PC-9 (cell line): ENCODE measurements around the gene MMP21. TPM values are rescaled to one million over a fixed set of nuclear protein-coding genes. Genes with fewer than 3 reads are reported as not detected.

ENCODE experiments used
- Bru-seq: library from RNA; stranded (reverse); fragments of 400-500 nt; gene quantifications from one replicate; lab custom pipeline; 2021; lab: Mats Ljungman, UMichigan
- BruChase-seq, 2 experiments: library from RNA; stranded (reverse); fragments of 400-500 nt; gene quantifications; one replicate each; lab custom pipeline; 2021; lab: Mats Ljungman, UMichigan
- BruUV-seq: library from RNA; stranded (reverse); fragments of 400-500 nt; replicated peaks from 2 replicates; lab custom pipeline; 2021; lab: Mats Ljungman, UMichigan
- CTCF ChIA-PET: fragments of 300-600 bp; sonication (Branson Sonifier 250); formaldehyde crosslinking; loops from one replicate; lab custom pipeline; 2022; ENCODE audit warnings: antibody characterized with exemption; lab: Charles Lee
- POLR2A ChIA-PET: fragments of 300-600 bp; sonication (Branson Sonifier 250); formaldehyde crosslinking; loops from one replicate; lab custom pipeline; 2022; ENCODE audit warnings: antibody characterized with exemption; ENCODE audit not compliant: unreplicated experiment; lab: Charles Lee
- DNase-seq, 2 experiments: peaks; one replicate each; pipeline versions ENCODE4 v3.0.0 to v3.0.0-alpha.2; 2015 to 2022; ENCODE audit warnings: mixed read lengths in 1 of 2
- H2AFZ ChIP-seq: fragments of 200-600 bp; sonication (generic); 2 replicates; pipeline ENCODE4 v1.8.1; 2017; ENCODE audit warnings: antibody characterized with exemption
- H3F3A ChIP-seq: fragments of 200-600 bp; sonication (generic); 2 replicates; pipeline ENCODE4 v1.8.1; 2017; ENCODE audit warnings: antibody characterized with exemption, mild to moderate bottlenecking, low read depth; ENCODE audit not compliant: insufficient read depth
- H3K27ac ChIP-seq: fragments of 200-600 bp; sonication (generic); 2 replicates; pipeline ENCODE4 v1.6.1; 2016; ENCODE audit warnings: mixed run types
- H3K27me3 ChIP-seq: fragments of 200-600 bp; sonication (generic); 2 replicates; pipeline ENCODE4 v1.6.1; 2016; ENCODE audit warnings: low read depth, mixed run types; ENCODE audit not compliant: insufficient read depth
- H3K36me3 ChIP-seq: fragments of 200-600 bp; sonication (generic); 2 replicates; pipeline ENCODE4 v1.6.1; 2016; ENCODE audit warnings: low read depth, mixed run types
- H3K4me1 ChIP-seq: fragments of 200-600 bp; sonication (generic); replicated peaks from 2 replicates; pipeline ENCODE4 v1.6.1; 2016; ENCODE audit warnings: mixed run types; ENCODE audit not compliant: insufficient read depth
- H3K4me2 ChIP-seq: fragments of 200-600 bp; sonication (generic); 2 replicates; pipeline ENCODE4 v1.6.1; 2017; ENCODE audit warnings: mixed run types
- H3K4me3 ChIP-seq: fragments of 200-600 bp; sonication (generic); 2 replicates; pipeline ENCODE4 v1.6.1; 2016; ENCODE audit warnings: mixed run types
- H3K79me2 ChIP-seq: fragments of 200-600 bp; sonication (generic); 2 replicates; pipeline ENCODE4 v1.6.1; 2017; ENCODE audit warnings: low read depth, mixed run types
- H3K9me2 ChIP-seq: fragments of 200-600 bp; sonication (generic); 2 replicates; pipeline ENCODE4 v1.8.1; 2017; ENCODE audit warnings: mild to moderate bottlenecking; ENCODE audit not compliant: insufficient read depth
- H3K9me3 ChIP-seq: fragments of 200-600 bp; sonication (generic); 2 replicates; pipeline ENCODE4 v1.8.1; 2016; ENCODE audit warnings: low read depth; ENCODE audit not compliant: insufficient read depth
- H4K20me1 ChIP-seq: fragments of 200-600 bp; sonication (generic); 2 replicates; pipeline ENCODE4 v1.8.1; 2017; ENCODE audit not compliant: insufficient read depth
- EZH2 ChIP-seq: fragments of 200-600 bp; sonication (generic); IDR thresholded peaks from 2 replicates; pipeline ENCODE4 v1.8.0; 2017; ENCODE audit warnings: antibody characterized with exemption, low read depth
- intact Hi-C: fragments of 100-400 bp; cut with micrococcal nuclease; formaldehyde crosslinking; loops from one replicate; pipeline ENCODE4 v1.10.0; 2022; ENCODE audit not compliant: unreplicated experiment
- long read RNA-seq: library from polyadenylated mRNA; stranded (forward); transcript quantifications from one replicate; pipeline ENCODE4 v2.0.0, GENCODE V29; 2022
- total RNA-seq: library from RNA; stranded (reverse); gene quantifications from 2 replicates; pipeline ENCODE4 v1.2.3, GENCODE V29; 2021
- TF ChIP-seq, protein P1 (sequence below): fragments of 200-600 bp; sonication (generic); conservative IDR thresholded peaks from 2 replicates; pipeline ENCODE4 v1.6.1; 2017; ENCODE audit warnings: mixed run types, antibody characterized with exemption, mild to moderate bottlenecking, moderate library complexity

MMP21 gene, protein sequence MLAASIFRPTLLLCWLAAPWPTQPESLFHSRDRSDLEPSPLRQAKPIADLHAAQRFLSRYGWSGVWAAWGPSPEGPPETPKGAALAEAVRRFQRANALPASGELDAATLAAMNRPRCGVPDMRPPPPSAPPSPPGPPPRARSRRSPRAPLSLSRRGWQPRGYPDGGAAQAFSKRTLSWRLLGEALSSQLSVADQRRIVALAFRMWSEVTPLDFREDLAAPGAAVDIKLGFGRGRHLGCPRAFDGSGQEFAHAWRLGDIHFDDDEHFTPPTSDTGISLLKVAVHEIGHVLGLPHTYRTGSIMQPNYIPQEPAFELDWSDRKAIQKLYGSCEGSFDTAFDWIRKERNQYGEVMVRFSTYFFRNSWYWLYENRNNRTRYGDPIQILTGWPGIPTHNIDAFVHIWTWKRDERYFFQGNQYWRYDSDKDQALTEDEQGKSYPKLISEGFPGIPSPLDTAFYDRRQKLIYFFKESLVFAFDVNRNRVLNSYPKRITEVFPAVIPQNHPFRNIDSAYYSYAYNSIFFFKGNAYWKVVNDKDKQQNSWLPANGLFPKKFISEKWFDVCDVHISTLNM
- total RNA-seq (not detected in 2 replicates), Bru-seq, nascent RNA (not detected), BruChase-seq, experiment 1, labeled RNA remaining after a 2-hour chase (not detected), BruChase-seq, experiment 2, labeled RNA remaining after a 6-hour chase (not detected)
- long read RNA-seq: 0 reads

DNA sequence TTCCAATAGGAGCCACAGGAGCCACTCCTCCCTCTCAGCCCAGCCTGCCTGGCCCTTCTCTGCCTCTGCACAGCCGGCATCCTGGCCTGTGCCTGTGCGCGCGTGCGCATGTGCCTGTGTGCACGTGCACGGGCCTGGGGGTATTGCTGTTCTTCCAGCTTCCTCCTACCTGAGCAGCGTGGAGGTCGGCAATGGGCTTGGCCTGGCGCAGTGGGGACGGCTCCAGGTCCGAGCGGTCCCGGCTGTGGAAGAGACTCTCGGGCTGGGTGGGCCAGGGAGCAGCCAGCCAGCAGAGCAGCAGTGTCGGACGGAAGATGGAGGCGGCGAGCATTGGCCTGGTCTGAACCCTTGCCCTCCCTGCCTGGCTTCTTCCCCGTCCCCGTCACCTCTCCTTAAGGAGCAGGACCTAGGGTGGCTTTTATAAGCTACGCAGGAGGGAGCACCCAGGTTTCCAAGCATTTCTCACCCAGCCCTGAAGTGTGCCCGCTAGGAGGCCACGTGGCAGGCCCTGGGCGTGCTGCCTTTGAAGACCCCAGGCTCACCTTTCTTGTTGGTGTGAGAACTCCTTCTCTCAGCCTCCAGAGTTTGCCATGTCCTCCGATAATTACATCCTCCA, at the start of gene MMP21:
Gene MMP21 (minus strand): TSS at position 331 of the 616 bp plus-strand sequence. CDS start 0 bp downstream, at position 331.
- POLR2A ChIA-PET: no interaction called here
- no peaks in the 10 kb centered on the region for H3K79me2 ChIP-seq
- H3K4me3 ChIP-seq: no peak within 1 kb of the TSS
- H3K27me3 ChIP-seq: no peaks in the 10 kb centered on the region
- no peak for DNase-seq
- BruUV-seq: no TSS peak
- no peaks in the 10 kb centered on the region for H4K20me1 ChIP-seq
- intact Hi-C loops: no loop called here
- no peaks in the 10 kb centered on the region for H3K36me3 ChIP-seq
- no peaks in the 10 kb centered on the region for H3K4me1 ChIP-seq
- H3F3A ChIP-seq: no peaks in the 10 kb centered on the region
- H2AFZ ChIP-seq: no peak within 1 kb of the TSS
- no peak within 1 kb of the TSS for H3K4me2 ChIP-seq
- H3K9me2 ChIP-seq: no peaks in the 10 kb centered on the region
- no peaks in the 10 kb centered on the region for H3K9me3 ChIP-seq
- no peak within 1 kb of the TSS for H3K27ac ChIP-seq
- no peak for TF ChIP-seq EZH2
- TF ChIP-seq, protein P1, sequence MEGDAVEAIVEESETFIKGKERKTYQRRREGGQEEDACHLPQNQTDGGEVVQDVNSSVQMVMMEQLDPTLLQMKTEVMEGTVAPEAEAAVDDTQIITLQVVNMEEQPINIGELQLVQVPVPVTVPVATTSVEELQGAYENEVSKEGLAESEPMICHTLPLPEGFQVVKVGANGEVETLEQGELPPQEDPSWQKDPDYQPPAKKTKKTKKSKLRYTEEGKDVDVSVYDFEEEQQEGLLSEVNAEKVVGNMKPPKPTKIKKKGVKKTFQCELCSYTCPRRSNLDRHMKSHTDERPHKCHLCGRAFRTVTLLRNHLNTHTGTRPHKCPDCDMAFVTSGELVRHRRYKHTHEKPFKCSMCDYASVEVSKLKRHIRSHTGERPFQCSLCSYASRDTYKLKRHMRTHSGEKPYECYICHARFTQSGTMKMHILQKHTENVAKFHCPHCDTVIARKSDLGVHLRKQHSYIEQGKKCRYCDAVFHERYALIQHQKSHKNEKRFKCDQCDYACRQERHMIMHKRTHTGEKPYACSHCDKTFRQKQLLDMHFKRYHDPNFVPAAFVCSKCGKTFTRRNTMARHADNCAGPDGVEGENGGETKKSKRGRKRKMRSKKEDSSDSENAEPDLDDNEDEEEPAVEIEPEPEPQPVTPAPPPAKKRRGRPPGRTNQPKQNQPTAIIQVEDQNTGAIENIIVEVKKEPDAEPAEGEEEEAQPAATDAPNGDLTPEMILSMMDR: no peak
- CTCF ChIA-PET: no interaction called here

DNA sequence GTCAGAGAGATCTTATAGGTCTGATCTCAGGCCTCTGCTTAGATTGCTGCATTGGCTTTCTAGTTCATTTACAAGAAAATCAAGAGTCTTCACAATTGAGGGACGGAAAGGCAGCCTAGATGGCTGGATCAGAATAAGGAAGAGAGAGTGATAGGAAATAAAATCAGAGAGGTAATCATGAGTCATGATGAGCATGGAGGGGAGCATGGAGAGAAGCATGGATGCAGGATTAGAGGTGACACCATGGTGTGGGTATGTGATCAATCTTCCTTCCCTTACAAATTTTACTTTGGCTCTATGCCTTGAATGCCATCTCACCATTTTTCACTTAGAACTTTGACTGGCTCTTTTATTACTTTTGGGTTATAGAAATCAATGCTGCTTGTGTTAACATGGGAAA, 49.1 kb upstream of the MMP21 start:
- H3K9me3 ChIP-seq: no peaks in the 10 kb centered on the region
- CTCF ChIA-PET: no interaction called here
- no peak for TF ChIP-seq EZH2
- TF ChIP-seq, protein P1: no peak
- H3K27ac ChIP-seq: peak overlapping the region; percentile 88
- POLR2A ChIA-PET: no interaction called here
- H3K4me3 ChIP-seq: peak overlapping the region; percentile 81
- H3K4me2 ChIP-seq: peak overlapping the region; percentile 99
- H2AFZ ChIP-seq: no peak overlapping the region
- peak in 1 of 2 experiments; percentile 55 for DNase-seq
- H3K27me3 ChIP-seq: no peaks in the 10 kb centered on the region
- no peaks in the 10 kb centered on the region for H3K9me2 ChIP-seq
- intact Hi-C loops: loop anchor here (5.0 kb wide), 1 partner anchor 762 kb away; no protein-coding TSS in a partner anchor
- peaks cover 54% of the 10 kb centered on the region for H3K79me2 ChIP-seq
- H4K20me1 ChIP-seq: peaks cover 9% of the 10 kb centered on the region; the same call in 1 of the 2 replicates
- peaks cover 22% of the 10 kb centered on the region for H3K36me3 ChIP-seq
- peaks cover 14% of the 10 kb centered on the region for H3K4me1 ChIP-seq
- no peaks in the 10 kb centered on the region for H3F3A ChIP-seq
- BruUV-seq: no TSS peak

DNA sequence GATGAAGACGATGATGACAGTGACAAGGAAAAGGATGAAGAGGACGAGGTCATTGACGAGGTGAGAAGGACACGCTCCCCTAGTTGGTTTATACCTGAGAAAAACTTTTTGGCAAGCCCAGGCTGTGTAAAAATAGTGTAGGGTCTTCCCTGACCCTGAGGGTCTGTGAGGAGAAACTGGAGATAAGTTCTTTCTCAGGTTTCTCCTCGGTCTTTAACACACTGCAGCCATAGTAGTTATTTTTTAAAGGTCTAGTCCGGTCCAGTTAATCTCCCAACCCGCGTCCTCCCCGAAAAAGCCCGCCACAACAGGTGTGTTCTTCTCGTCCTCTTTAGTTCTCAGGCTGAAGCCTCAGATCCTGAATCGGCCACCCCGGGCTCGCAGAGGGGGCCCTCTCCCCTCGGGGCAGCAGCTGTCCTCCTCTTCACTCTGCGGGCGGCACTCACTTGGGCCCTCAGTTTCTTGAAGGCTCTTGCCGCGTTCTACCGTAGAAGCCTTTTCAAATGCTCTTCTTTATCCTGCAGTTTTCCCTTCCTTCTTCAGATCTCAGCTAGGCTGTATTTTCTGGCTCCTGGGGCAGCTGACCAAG, 48.1 kb upstream of the MMP21 start:
- TF ChIP-seq EZH2: no peak
- TF ChIP-seq, protein P1: no peak
- Histone ChIP-seq H3K36me3 (peaks cover 22% of the 10 kb centered on the region), H3K4me2 (peak overlapping the region; percentile 99), H2AFZ (peak overlapping the region; percentile 91), H3K79me2 (peaks cover 54% of the 10 kb centered on the region), H3F3A (no peaks in the 10 kb centered on the region), H3K4me1 (peaks cover 14% of the 10 kb centered on the region), H3K9me3 (no peaks in the 10 kb centered on the region), H3K4me3 (peak overlapping the region; percentile 81), H3K27me3 (no peaks in the 10 kb centered on the region), H4K20me1 (peaks cover 9% of the 10 kb centered on the region; the same call in 1 of the 2 replicates), H3K9me2 (no peaks in the 10 kb centered on the region), H3K27ac (peak overlapping the region; percentile 88)
- BruUV-seq: TSS peak; percentile 60
- POLR2A ChIA-PET: no interaction called here
- CTCF ChIA-PET: no interaction called here
- intact Hi-C loops: loop anchor here (5.0 kb wide), 1 partner anchor 761 kb away; no protein-coding TSS in a partner anchor
- DNase-seq: peak in 1 of 2 experiments; percentile 8
